ENCODE measurements around the gene GRIN2B.

Gene GRIN2B

GRCh38 chr12:13957576-13957975 is 23.8 kb downstream of the GRIN2B start:
- DNase-seq (ENCODE audit: low read depth in 2 of 2), result no peak

- no peak for DNase-seq (ENCODE audit: low read depth in 2 of 2)
Measured at GRCh38 chr12:13956060-13956590, 25.3 kb downstream of the GRIN2B start.

- no peak for DNase-seq (ENCODE audit: low read depth in 2 of 2)
Measured at GRCh38 chr12:13952096-13952495, 29.3 kb downstream of the GRIN2B start.

GRCh38 chr12:13950502-13950901 is 30.9 kb downstream of the GRIN2B start:
- no peak for DNase-seq (ENCODE audit: low read depth in 2 of 2)

GRCh38 chr12:13948621-13949020 is 32.8 kb downstream of the GRIN2B start:
- no peak for DNase-seq (ENCODE audit: low read depth in 2 of 2)

GRCh38 chr12:13947276-13947946 is 34.0 kb downstream of the GRIN2B start:
- DNase-seq (ENCODE audit: low read depth in 2 of 2), result no peak

- no peak for DNase-seq (ENCODE audit: low read depth in 2 of 2)
Measured at GRCh38 chr12:13945641-13946040, 35.8 kb downstream of the GRIN2B start.

- DNase-seq (ENCODE audit: low read depth in 2 of 2), result no peak
Measured at GRCh38 chr12:13945236-13945635, 36.2 kb downstream of the GRIN2B start.

- DNase-seq (ENCODE audit: low read depth in 2 of 2), result no peak
Measured at GRCh38 chr12:13942826-13943225, 38.6 kb downstream of the GRIN2B start.

GRCh38 chr12:13941258-13942249 is 39.8 kb downstream of the GRIN2B start:
- no peak for DNase-seq (ENCODE audit: low read depth in 2 of 2)

GRCh38 chr12:13940335-13940865 is 41.0 kb downstream of the GRIN2B start:
- no peak for DNase-seq (ENCODE audit: low read depth in 2 of 2)

- DNase-seq (ENCODE audit: low read depth in 2 of 2), result no peak
Measured at GRCh38 chr12:13937735-13938134, 43.7 kb downstream of the GRIN2B start.

- no peak for DNase-seq (ENCODE audit: low read depth in 2 of 2)
Measured at GRCh38 chr12:13935169-13935568, 46.2 kb downstream of the GRIN2B start.

Measured in stimulated activated CD8-positive, alpha-beta memory T cell treated with anti-CD3 and anti-CD28 coated beads, Interleukin-2, amount 100 ng/mL, for 48 hours (primary cell).